HK-2 (cell line): ENCODE measurements around the gene CAMTA1.

Experiments used
- DNase-seq: peaks from one replicate; pipeline ENCODE4 v3.0.0-alpha.2; 2018; ENCODE audit not compliant: unreplicated experiment

The CAMTA1 gene

GRCh38 chr1:7651203-7651602 lies 865.9 kb downstream of the CAMTA1 start:
- DNase-seq, result no peak

- DNase-seq, result no peak
Observed at GRCh38 chr1:7652061-7652460, 866.8 kb downstream of the CAMTA1 start.

GRCh38 chr1:7652515-7653098 lies 867.4 kb downstream of the CAMTA1 start:
- DNase-seq, result no peak

GRCh38 chr1:7654725-7655124 lies 869.5 kb downstream of the CAMTA1 start:
- no peak for DNase-seq

GRCh38 chr1:7655354-7655753 lies 870.1 kb downstream of the CAMTA1 start:
- DNase-seq, result no peak

DNA sequence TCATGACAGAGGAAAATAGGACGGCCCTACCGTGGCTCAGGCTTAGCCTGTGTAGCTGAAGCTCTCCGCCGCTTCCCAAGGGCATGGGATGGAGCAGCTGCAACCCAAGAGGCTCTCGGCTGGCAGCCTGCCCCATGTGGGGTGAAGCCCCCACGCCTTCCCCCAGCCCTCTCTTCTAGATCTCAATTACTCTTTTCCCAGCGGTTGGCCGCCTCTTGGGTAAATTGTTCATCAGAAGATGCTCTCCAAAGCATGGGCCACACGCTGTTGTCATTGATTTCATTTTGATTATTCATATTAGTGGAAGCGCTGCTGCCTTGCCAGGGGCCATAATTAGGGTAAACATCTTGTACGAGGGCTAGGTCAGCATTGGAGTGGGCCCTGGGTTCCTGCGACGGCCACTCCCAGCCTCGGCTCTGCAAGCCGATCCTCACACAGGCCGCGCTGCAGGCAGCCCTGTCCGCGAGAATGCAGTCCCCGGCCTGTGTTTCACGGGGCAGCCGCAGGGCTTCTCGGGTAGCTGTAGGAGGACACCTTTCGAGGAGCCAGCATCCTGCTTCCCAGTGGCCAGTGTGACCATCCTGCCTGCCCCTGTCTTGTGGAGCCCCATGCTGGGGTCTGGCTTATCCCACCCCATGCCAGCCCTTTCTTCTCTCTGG lies 871.4 kb downstream of the CAMTA1 start:
- no peak for DNase-seq

GRCh38 chr1:7657287-7658016 lies 872.2 kb downstream of the CAMTA1 start:
- no peak for DNase-seq

GRCh38 chr1:7658099-7658498 lies 872.8 kb downstream of the CAMTA1 start:
- no peak for DNase-seq

GRCh38 chr1:7659514-7659913 lies 874.3 kb downstream of the CAMTA1 start:
- no peak for DNase-seq

- DNase-seq, result no peak
Observed at GRCh38 chr1:7663451-7664146, 878.3 kb downstream of the CAMTA1 start.

- DNase-seq, result no peak
Observed at GRCh38 chr1:7664147-7664892, 879.1 kb downstream of the CAMTA1 start.

- no peak for DNase-seq
Observed at GRCh38 chr1:7664893-7665250, 879.6 kb downstream of the CAMTA1 start.

DNA sequence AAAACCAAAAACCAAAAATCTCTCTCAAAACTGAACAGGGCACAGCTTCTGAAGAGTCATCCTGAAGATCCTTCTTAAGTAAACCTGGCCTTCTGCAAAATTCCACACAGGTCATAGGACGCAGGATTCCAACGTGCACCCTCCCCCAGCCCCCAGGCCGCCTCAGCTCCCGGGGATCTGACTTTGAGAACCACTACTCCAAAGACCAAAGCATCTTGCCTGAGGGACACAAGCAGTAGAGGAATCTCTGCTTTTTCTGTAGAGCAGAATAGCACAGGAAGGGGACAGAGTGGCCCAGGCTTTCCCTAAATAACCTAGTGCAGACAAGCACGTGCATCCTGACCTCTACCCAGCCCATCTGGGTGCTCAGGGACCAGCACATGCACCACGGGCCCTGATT lies 881.0 kb downstream of the CAMTA1 start:
- no peak for DNase-seq

GRCh38 chr1:7667159-7667558 lies 881.9 kb downstream of the CAMTA1 start:
- no peak for DNase-seq

- peak; percentile 92 for DNase-seq
Observed at GRCh38 chr1:7667625-7668218, 882.5 kb downstream of the CAMTA1 start.

DNA sequence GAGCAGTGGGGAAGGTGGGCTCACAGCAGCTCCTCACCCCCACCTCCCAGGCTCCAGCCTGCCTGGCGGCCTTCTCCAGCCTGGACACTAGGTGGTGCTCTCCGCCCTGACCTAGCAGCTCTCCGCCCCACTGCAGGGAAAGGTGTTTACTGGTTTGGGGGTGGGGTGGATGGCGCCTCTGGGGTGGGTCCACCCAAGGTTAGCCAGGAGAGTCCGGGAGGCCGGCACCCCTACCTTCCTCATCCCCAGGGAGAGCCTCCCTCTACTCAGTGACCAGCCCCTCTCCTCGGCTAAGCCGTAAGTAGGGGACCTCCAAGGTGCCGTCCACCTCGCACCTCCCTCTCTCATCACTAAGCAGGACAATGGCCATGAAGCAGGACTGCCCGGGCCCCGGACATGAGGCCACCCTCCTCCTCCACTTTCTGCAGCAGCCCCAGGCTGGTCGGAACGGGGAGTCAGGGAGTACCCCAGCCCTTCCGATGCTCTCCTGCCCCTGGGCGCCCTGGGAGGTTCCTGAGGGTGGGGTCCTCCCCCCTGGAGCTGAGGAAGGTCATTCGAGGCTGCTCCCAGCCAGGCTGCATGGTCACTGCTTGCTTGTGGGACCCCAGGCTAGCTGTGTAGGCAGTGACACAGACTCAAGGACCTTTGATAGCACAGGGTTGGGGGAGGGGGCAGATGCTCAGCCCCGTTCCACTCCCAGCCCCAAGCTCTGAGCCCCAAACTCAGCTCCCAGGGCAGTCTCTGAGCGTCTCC lies 884.5 kb downstream of the CAMTA1 start:
- DNase-seq, result peak; percentile 60

DNA sequence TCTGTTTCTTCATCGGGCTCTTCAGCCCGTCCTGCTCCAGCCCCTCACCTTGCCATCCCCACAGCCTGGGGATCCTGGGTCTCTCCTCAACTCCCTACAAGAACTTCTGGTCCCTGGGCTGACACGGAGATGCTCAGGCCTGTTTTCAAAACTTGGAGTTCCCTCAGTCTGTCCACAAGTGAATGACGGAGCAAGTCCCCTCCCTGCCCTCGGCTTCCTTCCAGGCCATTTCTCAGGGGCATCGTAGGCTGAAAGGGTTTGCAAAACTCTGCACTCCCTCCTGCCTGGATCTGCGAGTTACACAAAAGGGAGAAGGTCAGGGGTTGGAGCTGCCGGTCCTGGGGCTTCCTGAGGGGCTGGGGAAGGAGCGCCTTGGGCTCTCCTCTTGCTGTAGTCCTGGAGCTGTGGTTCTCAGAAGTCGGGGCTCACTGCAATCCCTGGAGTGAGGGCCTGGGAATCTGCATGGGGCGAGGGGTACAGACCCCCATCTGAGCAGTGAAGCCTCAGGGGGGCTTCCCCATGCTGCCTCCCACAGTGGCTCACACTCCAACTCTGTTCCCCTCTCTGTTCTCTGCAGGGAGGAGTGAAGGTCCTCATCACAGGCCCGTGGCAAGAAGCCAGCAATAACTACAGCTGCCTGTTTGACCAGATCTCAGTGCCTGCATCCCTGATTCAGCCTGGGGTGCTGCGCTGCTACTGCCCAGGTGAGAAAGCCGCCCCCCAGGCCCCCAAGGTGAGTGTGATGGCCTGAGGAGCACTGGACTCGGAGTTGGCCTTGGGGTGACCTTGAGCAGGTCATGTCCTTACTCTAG lies 885.3 kb downstream of the CAMTA1 start:
- no peak for DNase-seq

DNA sequence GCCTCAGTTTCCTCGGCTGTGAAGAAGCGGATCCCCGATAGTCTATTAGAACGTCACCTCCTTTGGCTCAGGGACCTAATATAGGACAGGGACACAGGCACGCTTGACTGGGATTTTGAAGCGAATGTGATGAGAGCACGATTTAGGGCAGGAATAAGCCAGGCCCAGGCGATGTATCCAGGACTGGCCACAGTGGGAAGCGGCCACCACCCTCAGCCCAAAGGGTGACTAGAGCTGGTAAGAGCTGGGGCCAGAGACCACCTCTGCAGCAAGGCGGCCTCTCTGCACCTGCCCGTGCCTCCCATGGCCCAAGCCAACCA lies 885.9 kb downstream of the CAMTA1 start:
- DNase-seq, result no peak

DNA sequence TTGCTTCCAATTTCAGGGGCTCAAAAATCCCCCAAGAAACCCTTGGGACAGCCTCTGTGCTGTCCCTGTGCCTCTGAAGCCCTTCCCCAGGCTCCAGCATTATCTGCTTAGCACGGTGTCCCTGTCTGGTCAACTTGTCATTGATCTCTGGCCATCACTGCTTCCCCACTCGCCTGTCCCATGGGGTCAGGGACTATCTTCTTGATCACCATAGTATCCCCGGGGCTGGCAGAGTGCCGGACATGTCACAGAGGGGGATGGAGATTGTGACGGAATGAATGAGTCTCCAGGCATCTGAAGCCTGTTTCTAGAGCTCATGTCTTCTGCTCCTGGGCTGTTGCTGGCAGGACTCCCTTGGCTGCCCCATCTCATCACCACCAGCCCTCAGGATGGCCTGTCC lies 886.4 kb downstream of the CAMTA1 start:
- no peak for DNase-seq

GRCh38 chr1:7672864-7673263 lies 887.6 kb downstream of the CAMTA1 start:
- no peak for DNase-seq
